K562 (cell line): ENCODE measurements around the gene EIF4EBP2. TPM values are rescaled to one million over a fixed set of nuclear protein-coding genes. Genes with fewer than 3 reads are reported as not detected.

Experiments
- ATAC-seq: fragments of 200-7000 bp; cut with Tn5 transposase; 3 replicates; pipeline ENCODE4 v1.9.1; 2020; ENCODE audit warnings: moderate library complexity
- BruUV-seq: library from RNA; stranded (reverse); fragments of 400-500 nt; replicated peaks from 2 replicates; lab custom pipeline; 2021; lab: Mats Ljungman, UMichigan
- CTCF ChIA-PET: fragments of 300-600 bp; formaldehyde crosslinking; extraction: SDS; loops from one replicate; lab custom pipeline; 2021; ENCODE audit warnings: low intra/inter-chr PET ratio; lab: Yijun Ruan, JAX
- POLR2A ChIA-PET: fragments of 300-600, 350-650 bp; sonication (Branson Sonifier 250); formaldehyde crosslinking; extraction: SDS; loops from one replicate; lab custom pipeline; 2021; ENCODE audit warnings: antibody characterized with exemption, inconsistent platforms; lab: Yijun Ruan, JAX
- DNase-seq, 4 experiments: peaks; one replicate each; pipeline versions ENCODE4 v3.0.0 to v3.0.0-alpha.2; 2011 to 2018; ENCODE audit warnings: low spot score in 3 of 4, mixed read lengths in 3 of 4; ENCODE audit errors: extremely low read depth in 1 of 4
- FAIRE-seq: peaks from 2 replicates; lab custom pipeline; 2011; peaks lifted over from hg19 to GRCh38; lab: Jason Lieb, UNC
- H2AFZ ChIP-seq: 2 replicates; pipeline ENCODE4 v1.6.0; 2011; ENCODE audit warnings: low read depth, low read length, control low read depth, inconsistent platforms
- H3K27ac ChIP-seq: fragments of 200-600 bp; 3 replicates; pipeline ENCODE4 v1.8.0; 2011; ENCODE audit warnings: low read depth, mild to moderate bottlenecking, control low read depth, inconsistent platforms, low read length, moderate library complexity, mixed read lengths; ENCODE audit errors: extremely low read depth
- H3K27me3 ChIP-seq, 2 experiments: fragments of 300-600 bp in 1 of 2; 2 replicates in 1 of 2; 3 replicates in 1 of 2; pipeline versions ENCODE4 v1.6.0 to v1.8.0; 2011; ENCODE audit warnings: inconsistent platforms in 2 of 2, low read length in 2 of 2, mild to moderate bottlenecking in 1 of 2, mixed read lengths in 1 of 2, moderate library complexity in 1 of 2; ENCODE audit not compliant: control insufficient read depth in 2 of 2, insufficient read depth in 2 of 2
- H3K36me3 ChIP-seq: fragments of 300-600 bp; 3 replicates; pipeline ENCODE4 v1.8.0; 2011; ENCODE audit warnings: mild to moderate bottlenecking, low read length, inconsistent platforms; ENCODE audit not compliant: control insufficient read depth, insufficient read depth
- H3K4me1 ChIP-seq, 2 experiments: fragments of 200-600 bp in 1 of 2; replicated peaks in 1 of 2; 2 replicates in 1 of 2; 3 replicates in 1 of 2; pipeline versions ENCODE4 v1.5.1 to v1.8.0; 2011; ENCODE audit warnings: inconsistent platforms in 2 of 2, low read length in 2 of 2, mild to moderate bottlenecking in 1 of 2, mixed read lengths in 1 of 2, moderate library complexity in 1 of 2; ENCODE audit not compliant: control insufficient read depth in 2 of 2, insufficient read depth in 2 of 2
- H3K4me2 ChIP-seq: 2 replicates; pipeline ENCODE4 v1.6.1; 2011; ENCODE audit warnings: low read length, control low read depth, inconsistent platforms, mixed read lengths; ENCODE audit not compliant: insufficient read depth
- H3K4me3 ChIP-seq: fragments of 200-600 bp; sonication (generic), shearing (Covaris generic); 2 replicates; pipeline ENCODE4 v1.5.1; 2016; ENCODE audit warnings: control low read depth, inconsistent platforms
- H3K79me2 ChIP-seq: fragments of 200-600 bp; 3 replicates; pipeline ENCODE4 v1.8.0; 2011; ENCODE audit warnings: low read length, inconsistent platforms; ENCODE audit not compliant: control insufficient read depth, insufficient read depth
- H3K9ac ChIP-seq, 2 experiments: 2 replicates each; pipeline versions ENCODE4 v1.6.0 to v1.6.1; 2011; ENCODE audit warnings: low read depth in 2 of 2, low read length in 2 of 2, control low read depth in 1 of 2, inconsistent platforms in 1 of 2, mild to moderate bottlenecking in 1 of 2, mixed read lengths in 1 of 2; ENCODE audit not compliant: insufficient read depth in 1 of 2
- H3K9me1 ChIP-seq: one replicate; pipeline ENCODE4 v1.6.0; 2011; ENCODE audit warnings: inconsistent platforms, mild to moderate bottlenecking, low read length, moderate library complexity; ENCODE audit not compliant: control insufficient read depth, insufficient read depth
- H3K9me3 ChIP-seq: replicated peaks from 2 replicates; pipeline ENCODE4 v1.5.1; 2011; ENCODE audit warnings: low read depth, low read length, inconsistent platforms; ENCODE audit not compliant: control insufficient read depth, insufficient read depth
- H4K20me1 ChIP-seq: replicated peaks from 2 replicates; pipeline ENCODE4 v1.6.1; 2011; ENCODE audit warnings: low read length, inconsistent platforms, mixed read lengths; ENCODE audit not compliant: control insufficient read depth, insufficient read depth
- CUX1 ChIP-seq: fragments of 200-800 bp; sonication (Bioruptor generic); IDR thresholded peaks from 2 replicates; pipeline ENCODE4 v1.6.1; 2016; ENCODE audit warnings: missing genetic modification characterization, missing compliant biosample characterization
- ETV5 ChIP-seq: sonication (generic); formaldehyde crosslinking; IDR thresholded peaks from 2 replicates; pipeline ENCODE4 v1.4.0; 2020; ENCODE audit warnings: low read depth, mild to moderate bottlenecking, missing genetic modification reagents
- GATAD2A ChIP-seq: fragments of 450-650 bp; IDR thresholded peaks from 2 replicates; pipeline ENCODE4 v1.6.1; 2017
- SIX5 ChIP-seq, 2 experiments: IDR thresholded peaks; 2 replicates each; pipeline ENCODE4 v1.6.1; 2011; ENCODE audit warnings: low read length in 2 of 2, borderline replicate concordance in 1 of 2, low read depth in 1 of 2, mild to moderate bottlenecking in 1 of 2, moderate library complexity in 1 of 2; ENCODE audit not compliant: insufficient read depth in 1 of 2
- ZFPM2 ChIP-seq: fragments of 250-450 bp; sonication (Bioruptor Pico); IDR thresholded peaks from 2 replicates; pipeline ENCODE4 v1.5.1; 2022; ENCODE audit warnings: mild to moderate bottlenecking
- ZKSCAN3 ChIP-seq: fragments of 250-450 bp; sonication (Bioruptor Pico); IDR thresholded peaks from 2 replicates; pipeline ENCODE4 v1.4.0; 2020
- ZNF41 ChIP-seq: fragments of 250-450 bp; sonication (Bioruptor Pico); conservative IDR thresholded peaks from 2 replicates; pipeline ENCODE4 v1.4.0; 2020; ENCODE audit warnings: mild to moderate bottlenecking
- ZNF444 ChIP-seq: fragments of 250-450 bp; sonication (Bioruptor Pico); IDR thresholded peaks from 2 replicates; pipeline ENCODE4 v1.4.0; 2020; ENCODE audit warnings: mild to moderate bottlenecking, moderate library complexity
- WGBS: fragments of 100-300 bp; shearing (Covaris generic); methylation state at CpG from one replicate; pipeline ENCODE4 v1.1.6; 2016; ENCODE audit warnings: low coverage, mixed read lengths; ENCODE audit not compliant: insufficient coverage; ENCODE audit errors: missing lambda C conversion rate; 5-methylcytosine and 5-hydroxymethylcytosine counted together
- in situ Hi-C: fragments of 300-500 bp; cut with MboI; formaldehyde crosslinking; loops from 4 replicates; pipeline ENCODE4 v1.15.0; 2018; ENCODE audit warnings: inconsistent platforms, mixed read lengths
- intact Hi-C: fragments of 100-400 bp; cut with micrococcal nuclease; formaldehyde crosslinking; loops from 2 replicates; pipeline ENCODE4 v1.14.2; 2022
- polyA plus RNA-seq, 8 experiments: library from polyadenylated mRNA; depleted of rRNA in 4 of 8; stranded (reverse) in 5 of 8; unstranded in 3 of 8; fragments of >200 nt; fragmentation: Nextera tagmentation in 2 of 8; fragmentation: Illumina TruSeq in 1 of 8; extraction: Ambion mirVana in 2 of 8; extraction: Trizol in 1 of 8; gene quantifications; 2 replicates each; pipeline versions ENCODE4 v1.2.1 to v1.2.3, GENCODE V29; 2011 to 2014; ENCODE audit warnings: inconsistent platforms in 1 of 8, missing spikeins in 1 of 8
- total RNA-seq, 7 experiments: library from RNA; depleted of rRNA in 6 of 7; stranded (reverse); fragments of >200 nt in 6 of 7; fragmentation: Illumina TruSeq in 2 of 7; extraction: Trizol in 2 of 7; gene quantifications; 2 replicates each; pipeline versions ENCODE4 v1.2.1 to v1.2.3, GENCODE V29; 2011 to 2021; ENCODE audit warnings: low replicate concordance in 1 of 7
- TF ChIP-seq, protein P1 (sequence below): sonication (generic); formaldehyde crosslinking; IDR thresholded peaks from 2 replicates; pipeline ENCODE4 v1.5.0; 2020; ENCODE audit warnings: missing genetic modification reagents

EIF4EBP2 gene
- total and polyA plus RNA-seq, 9 of the 15 experiments (the other 6 are each of a cell fraction or from before 2014, with no cell fraction given) = 16.1 to 67.5 (median 38.3) TPM

DNA sequence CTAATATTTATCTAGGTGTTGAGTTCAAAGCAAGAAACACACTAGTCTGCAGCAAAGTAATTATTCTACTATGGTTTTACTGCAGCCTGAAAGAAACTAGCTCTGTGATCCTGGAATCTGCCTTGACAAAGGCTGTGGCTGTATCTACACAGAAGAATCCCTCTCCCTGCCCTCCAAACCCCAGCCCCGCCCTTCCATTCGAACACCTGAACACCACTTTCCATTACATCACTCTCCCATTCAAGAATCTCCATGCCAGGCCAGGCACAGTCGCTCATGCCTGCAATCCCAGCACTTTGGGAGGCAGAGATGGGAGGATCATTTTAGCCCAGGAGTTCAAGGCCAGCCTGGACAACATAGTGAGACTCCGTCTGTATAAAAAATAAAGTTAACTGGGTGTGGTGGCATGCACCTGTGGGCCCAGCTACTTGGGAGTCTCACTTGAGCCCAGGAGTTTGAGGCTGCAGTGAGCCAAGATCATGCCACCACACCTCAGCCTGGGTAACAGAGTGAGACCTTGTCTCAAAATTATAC, 44.9 kb upstream of the EIF4EBP2 start:
- H3K27me3 ChIP-seq = peaks cover 0 to 14% of the 10 kb centered on the region in 2 experiments; a peak in 3 of 5 replicates
- H3K27ac ChIP-seq = no peak overlapping the region
- ATAC-seq (no peak), DNase-seq (no peak), FAIRE-seq (no peak)
- no peak overlapping the region for H3K9ac ChIP-seq
- no peak for TF ChIP-seq ZKSCAN3
- TF ChIP-seq SIX5 (IDR thresholded peaks at IDR 0.05; ENCODE audit: borderline replicate concordance in 1 of 2, insufficient read depth in 1 of 2, low read depth in 1 of 2, low read length in 2 of 2) = no peak
- no peak for TF ChIP-seq ETV5 (CRISPR knock-in tag)
- TF ChIP-seq ZFPM2 (CRISPR knock-in tag) = no peak
- TF ChIP-seq, protein P1, sequence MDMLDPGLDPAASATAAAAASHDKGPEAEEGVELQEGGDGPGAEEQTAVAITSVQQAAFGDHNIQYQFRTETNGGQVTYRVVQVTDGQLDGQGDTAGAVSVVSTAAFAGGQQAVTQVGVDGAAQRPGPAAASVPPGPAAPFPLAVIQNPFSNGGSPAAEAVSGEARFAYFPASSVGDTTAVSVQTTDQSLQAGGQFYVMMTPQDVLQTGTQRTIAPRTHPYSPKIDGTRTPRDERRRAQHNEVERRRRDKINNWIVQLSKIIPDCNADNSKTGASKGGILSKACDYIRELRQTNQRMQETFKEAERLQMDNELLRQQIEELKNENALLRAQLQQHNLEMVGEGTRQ (CRISPR knock-in tag) = no peak
- TF ChIP-seq GATAD2A = no peak
- no peak for TF ChIP-seq ZNF41 (CRISPR knock-in tag)
- no peak for TF ChIP-seq CUX1 (CRISPR knock-in tag)
- no peak for TF ChIP-seq ZNF444
- TF ChIP-seq, all 486 proteins: peak for 0
- ChIA-PET POLR2A (interaction anchor here (0.7 to 1.1 kb wide), 5 partner anchors 15 to 138 kb away, joined by 3 to 4 read pairs (median 3); no protein-coding TSS in a partner anchor), CTCF (no interaction called here)
- H3K9me3 ChIP-seq = peaks cover 2% of the 10 kb centered on the region; the same call in 1 of the 2 replicates
- H4K20me1 ChIP-seq = peaks cover 13% of the 10 kb centered on the region; the same call in 1 of the 2 replicates
- no peak overlapping the region for H2AFZ ChIP-seq
- intact Hi-C loops (no loop called here), in situ Hi-C loops (no loop called here)
- no peak overlapping the region for H3K4me3 ChIP-seq
- H3K4me2 ChIP-seq = no peak overlapping the region
- H3K36me3 ChIP-seq = no peaks in the 10 kb centered on the region
- WGBS = 32% methylated on average over 4 of the region's 4 CpGs
- peaks cover 2 to 4% of the 10 kb centered on the region in 2 experiments; a peak in 4 of 5 replicates for H3K4me1 ChIP-seq
- H3K9me1 ChIP-seq = no peaks in the 10 kb centered on the region
- BruUV-seq = no TSS peak
- H3K79me2 ChIP-seq = no peaks in the 10 kb centered on the region
